HUES6 (cell line): Measurements from ENCODE around the gene DLST.

Source experiments
- H3K27ac ChIP-seq: 2 replicates; pipeline ENCODE4 v1.7.0; 2013; ENCODE audit warnings: low read depth, mild to moderate bottlenecking, low read length, inconsistent platforms
- H3K27me3 ChIP-seq: 2 replicates; pipeline ENCODE4 v1.6.1; 2013; ENCODE audit warnings: low read length; ENCODE audit not compliant: control insufficient read depth, insufficient read depth
- H3K36me3 ChIP-seq: 2 replicates; pipeline ENCODE4 v1.6.1; 2013; ENCODE audit warnings: low read length; ENCODE audit not compliant: control insufficient read depth, insufficient read depth
- H3K4me1 ChIP-seq: 2 replicates; pipeline ENCODE4 v1.6.1; 2013; ENCODE audit warnings: low read length; ENCODE audit not compliant: control insufficient read depth, insufficient read depth
- H3K4me3 ChIP-seq: 2 replicates; pipeline ENCODE4 v1.5.1; 2013; ENCODE audit warnings: low read depth, low read length
- H3K9ac ChIP-seq: one replicate; pipeline ENCODE4 v1.6.1; 2013; ENCODE audit warnings: mild to moderate bottlenecking, low read length
- H3K9me3 ChIP-seq: 2 replicates; pipeline ENCODE4 v1.6.1; 2013; ENCODE audit warnings: low read depth, low read length; ENCODE audit not compliant: control insufficient read depth, insufficient read depth

Gene DLST

DNA sequence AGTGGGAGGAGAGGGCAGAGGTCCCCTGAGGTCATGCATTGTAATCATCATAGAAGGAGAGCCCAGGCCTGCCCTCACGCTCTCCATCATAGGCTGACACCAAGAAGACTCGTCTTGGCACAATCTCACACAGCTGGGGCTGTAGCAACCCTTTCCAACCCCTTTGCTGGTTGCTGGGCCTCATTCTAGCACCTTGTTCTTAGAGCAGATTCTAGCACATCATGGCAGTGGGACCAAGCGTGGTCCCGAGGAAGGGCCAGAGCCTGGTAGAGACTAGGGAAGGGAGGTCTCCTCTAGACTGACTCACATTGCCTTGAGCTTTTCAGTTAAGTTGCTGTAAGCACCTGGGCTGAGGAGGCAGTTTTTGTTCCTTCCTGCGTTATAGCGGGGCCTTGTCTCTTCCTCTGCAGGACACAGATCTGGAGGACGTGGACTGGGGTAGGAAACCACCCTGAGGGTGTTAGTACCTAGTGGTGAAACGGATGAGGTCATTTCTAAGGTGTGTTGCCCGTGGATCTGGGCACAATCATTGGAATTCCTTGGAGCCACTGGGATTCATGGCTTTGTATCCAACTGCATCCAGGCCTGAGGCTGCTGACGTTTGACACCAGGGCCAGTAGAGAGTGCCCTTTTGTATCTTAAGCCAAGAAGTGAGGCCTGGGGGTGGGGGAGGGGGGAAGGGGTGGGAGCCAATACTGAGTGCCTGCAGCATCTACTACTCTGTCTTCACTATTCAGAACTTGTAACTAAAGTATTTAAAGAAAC, 21.4 kb downstream of the DLST start:
- Histone ChIP-seq H3K9ac (no peak overlapping the region), H3K4me3 (no peak overlapping the region), H3K9me3 (no peaks in the 10 kb centered on the region), H3K27me3 (no peaks in the 10 kb centered on the region), H3K4me1 (no peaks in the 10 kb centered on the region), H3K27ac (no peak overlapping the region), H3K36me3 (peaks cover 88% of the 10 kb centered on the region)

GRCh38 chr14:74904635-74905503, 23.2 kb downstream of the DLST start:
- Histone ChIP-seq H3K4me1 (no peaks in the 10 kb centered on the region), H3K4me3 (no peak overlapping the region), H3K9ac (no peak overlapping the region), H3K27me3 (no peaks in the 10 kb centered on the region), H3K27ac (no peak overlapping the region), H3K9me3 (no peaks in the 10 kb centered on the region), H3K36me3 (peaks cover 70% of the 10 kb centered on the region)

DNA sequence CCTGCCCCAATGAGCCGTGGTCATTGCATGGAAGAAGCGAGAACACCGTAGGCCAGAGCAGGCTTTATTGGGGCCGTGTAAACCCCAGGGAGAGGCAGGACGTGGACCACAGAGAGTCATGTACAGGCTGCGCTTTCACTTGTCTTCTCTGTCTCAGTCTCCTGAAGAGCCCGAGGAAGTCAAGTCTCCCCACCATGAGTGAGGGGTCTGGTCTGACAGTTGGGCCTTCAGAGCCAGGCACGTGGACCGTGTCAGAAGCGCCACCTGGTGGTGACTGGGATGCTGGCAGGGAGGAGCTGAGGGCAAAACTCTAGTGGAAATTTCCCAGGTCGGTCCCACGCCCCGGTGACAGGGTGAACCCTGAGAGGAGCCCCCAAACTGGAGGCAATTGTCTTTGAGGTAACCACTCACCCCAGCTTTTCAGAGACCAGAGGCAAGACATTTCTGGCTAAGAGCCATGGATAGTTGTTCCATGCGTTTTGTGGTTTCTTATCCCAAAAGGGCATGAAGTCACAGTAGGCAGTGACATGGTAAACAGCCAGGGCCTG, 24.0 kb downstream of the DLST start:
- Histone ChIP-seq H3K4me3 (no peak overlapping the region), H3K9ac (no peak overlapping the region), H3K27ac (no peak overlapping the region), H3K27me3 (no peaks in the 10 kb centered on the region), H3K36me3 (peaks cover 62% of the 10 kb centered on the region), H3K9me3 (no peaks in the 10 kb centered on the region), H3K4me1 (no peaks in the 10 kb centered on the region)

DNA sequence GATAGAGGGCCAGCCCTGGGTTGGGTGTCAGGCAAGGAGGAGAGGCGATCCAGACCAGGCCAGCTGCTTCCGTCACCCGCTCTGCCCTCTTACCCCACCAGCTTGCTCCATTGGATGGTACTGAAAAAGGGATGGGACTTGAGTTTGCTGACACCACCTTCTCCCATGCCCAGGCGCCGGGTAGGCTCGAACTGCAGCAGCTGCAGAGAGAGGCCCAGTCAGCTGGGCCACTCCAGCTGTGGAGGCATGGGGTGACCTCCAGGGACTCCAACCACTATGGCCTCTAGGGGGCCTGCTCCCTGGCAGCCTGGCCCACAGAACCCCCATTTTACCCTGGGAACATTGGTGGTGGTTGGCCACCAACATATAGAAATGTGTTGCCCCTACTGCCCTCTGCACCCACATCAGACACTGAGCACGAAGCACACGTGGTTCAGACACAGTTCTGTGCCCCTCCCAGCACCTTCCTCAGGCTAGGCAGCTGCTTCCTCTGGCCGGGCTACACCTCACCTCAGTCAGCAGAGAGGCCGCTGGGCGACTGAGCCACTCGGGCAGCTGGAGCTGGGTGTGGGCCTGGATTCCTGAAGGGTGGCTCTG, 25.3 kb downstream of the DLST start:
- H3K27me3 ChIP-seq = no peaks in the 10 kb centered on the region
- H3K9ac ChIP-seq = no peak overlapping the region
- peaks cover 49% of the 10 kb centered on the region for H3K36me3 ChIP-seq
- no peak overlapping the region for H3K27ac ChIP-seq
- no peak overlapping the region for H3K4me3 ChIP-seq
- H3K9me3 ChIP-seq = no peaks in the 10 kb centered on the region
- H3K4me1 ChIP-seq = no peaks in the 10 kb centered on the region

DNA sequence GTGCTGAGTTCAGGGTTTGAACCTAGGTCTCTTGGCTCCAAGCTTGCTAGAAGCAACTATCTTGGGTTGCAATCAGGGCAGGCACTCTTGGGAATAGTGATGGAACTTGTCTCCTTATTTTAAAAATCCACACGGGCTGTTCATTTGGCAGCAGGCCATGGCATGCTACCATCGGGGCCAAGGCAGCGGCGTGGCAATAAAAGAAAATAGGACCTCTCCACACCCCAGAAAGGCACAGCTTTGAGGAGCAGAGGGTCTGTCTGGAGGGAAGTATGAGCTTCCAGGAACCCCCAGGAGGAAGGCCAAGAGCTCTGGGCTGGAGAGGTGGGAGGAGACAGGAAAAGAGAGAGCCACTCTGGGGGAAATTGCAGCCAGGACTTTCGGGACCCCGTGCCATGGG, 26.0 kb downstream of the DLST start:
- Histone ChIP-seq H3K4me1 (no peaks in the 10 kb centered on the region), H3K4me3 (no peak overlapping the region), H3K27me3 (no peaks in the 10 kb centered on the region), H3K36me3 (peaks cover 42% of the 10 kb centered on the region), H3K9me3 (no peaks in the 10 kb centered on the region), H3K9ac (no peak overlapping the region), H3K27ac (no peak overlapping the region)

GRCh38 chr14:74908861-74909341, 27.2 kb downstream of the DLST start:
- no peak overlapping the region for H3K27ac ChIP-seq
- no peaks in the 10 kb centered on the region for H3K9me3 ChIP-seq
- no peak overlapping the region for H3K9ac ChIP-seq
- peaks cover 32% of the 10 kb centered on the region for H3K36me3 ChIP-seq
- H3K4me1 ChIP-seq = no peaks in the 10 kb centered on the region
- no peaks in the 10 kb centered on the region for H3K27me3 ChIP-seq
- H3K4me3 ChIP-seq = no peak overlapping the region

DNA sequence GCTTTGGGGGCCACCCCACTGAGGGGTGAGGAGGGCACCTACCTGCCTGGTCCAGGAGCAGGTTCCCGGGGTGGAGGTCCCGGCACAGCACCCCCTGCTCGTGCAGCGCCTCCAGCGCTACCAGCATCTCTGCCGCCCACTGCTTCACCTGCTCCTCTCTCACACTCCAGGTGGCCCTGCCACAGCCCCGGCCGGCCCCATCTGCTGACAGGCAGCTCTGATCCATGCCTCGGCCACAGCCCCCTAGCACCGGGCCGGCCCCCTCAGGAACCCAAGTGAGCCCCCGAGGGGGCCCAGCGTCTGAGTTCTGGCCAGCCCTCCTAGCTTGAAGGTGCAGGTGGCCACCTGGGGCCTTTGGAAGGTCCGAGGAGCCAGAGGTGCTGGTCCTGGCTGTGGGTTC, 27.8 kb downstream of the DLST start:
- Histone ChIP-seq H3K9ac (no peak overlapping the region), H3K4me1 (no peaks in the 10 kb centered on the region), H3K9me3 (no peaks in the 10 kb centered on the region), H3K4me3 (no peak overlapping the region), H3K27me3 (no peaks in the 10 kb centered on the region), H3K36me3 (peaks cover 26% of the 10 kb centered on the region), H3K27ac (no peak overlapping the region)

DNA sequence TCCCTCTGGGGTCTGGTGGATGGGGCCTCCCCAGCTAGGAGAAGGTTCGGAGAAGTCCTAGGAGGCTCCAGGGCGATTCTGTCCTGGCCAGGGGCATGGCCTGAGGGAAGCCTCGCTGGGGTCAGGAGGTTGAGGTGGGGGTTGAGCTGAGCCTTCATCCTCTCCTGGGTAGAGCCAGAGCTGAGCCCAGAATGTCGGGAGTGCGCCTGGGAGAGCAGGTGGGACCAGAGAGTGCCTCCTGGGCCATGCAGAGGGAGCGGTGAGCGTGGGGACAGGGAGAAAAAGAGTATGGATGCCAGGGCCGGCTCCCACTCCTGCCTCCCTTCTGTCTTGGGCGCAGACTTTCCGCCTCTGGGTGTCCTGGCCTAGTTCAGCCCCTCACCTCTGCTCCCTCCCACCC, 28.2 kb downstream of the DLST start:
- no peaks in the 10 kb centered on the region for H3K9me3 ChIP-seq
- no peaks in the 10 kb centered on the region for H3K4me1 ChIP-seq
- no peaks in the 10 kb centered on the region for H3K27me3 ChIP-seq
- H3K9ac ChIP-seq = no peak overlapping the region
- H3K36me3 ChIP-seq = peaks cover 22% of the 10 kb centered on the region
- no peak overlapping the region for H3K4me3 ChIP-seq
- H3K27ac ChIP-seq = no peak overlapping the region

DNA sequence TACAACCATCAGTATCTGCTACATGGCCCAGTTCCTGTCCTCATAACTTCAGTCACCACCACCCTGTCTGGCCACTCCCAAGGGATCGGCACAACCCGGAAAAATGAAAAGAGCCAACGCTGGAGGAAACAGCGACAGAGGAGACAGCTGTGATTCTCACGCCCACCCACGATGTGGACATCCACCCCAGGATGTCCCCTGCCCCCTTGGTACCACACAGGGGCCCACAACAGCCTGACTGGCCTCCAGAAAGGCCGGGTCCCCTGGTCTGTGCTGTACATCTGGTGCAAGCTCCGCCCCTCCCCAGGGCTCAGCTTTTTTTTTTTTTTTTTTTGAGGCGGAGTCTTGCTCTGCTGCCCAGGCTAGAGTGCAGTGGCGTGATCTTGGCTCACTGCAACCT, 28.8 kb downstream of the DLST start:
- no peaks in the 10 kb centered on the region for H3K9me3 ChIP-seq
- no peaks in the 10 kb centered on the region for H3K4me1 ChIP-seq
- no peak overlapping the region for H3K4me3 ChIP-seq
- no peak overlapping the region for H3K9ac ChIP-seq
- peaks cover 16% of the 10 kb centered on the region for H3K36me3 ChIP-seq
- H3K27ac ChIP-seq = no peak overlapping the region
- no peaks in the 10 kb centered on the region for H3K27me3 ChIP-seq

GRCh38 chr14:74911221-74911620, 29.5 kb downstream of the DLST start:
- no peak overlapping the region for H3K9ac ChIP-seq
- no peak overlapping the region for H3K4me3 ChIP-seq
- no peaks in the 10 kb centered on the region for H3K9me3 ChIP-seq
- H3K27ac ChIP-seq = no peak overlapping the region
- H3K4me1 ChIP-seq = no peaks in the 10 kb centered on the region
- no peaks in the 10 kb centered on the region for H3K27me3 ChIP-seq
- H3K36me3 ChIP-seq = peaks cover 12% of the 10 kb centered on the region

DNA sequence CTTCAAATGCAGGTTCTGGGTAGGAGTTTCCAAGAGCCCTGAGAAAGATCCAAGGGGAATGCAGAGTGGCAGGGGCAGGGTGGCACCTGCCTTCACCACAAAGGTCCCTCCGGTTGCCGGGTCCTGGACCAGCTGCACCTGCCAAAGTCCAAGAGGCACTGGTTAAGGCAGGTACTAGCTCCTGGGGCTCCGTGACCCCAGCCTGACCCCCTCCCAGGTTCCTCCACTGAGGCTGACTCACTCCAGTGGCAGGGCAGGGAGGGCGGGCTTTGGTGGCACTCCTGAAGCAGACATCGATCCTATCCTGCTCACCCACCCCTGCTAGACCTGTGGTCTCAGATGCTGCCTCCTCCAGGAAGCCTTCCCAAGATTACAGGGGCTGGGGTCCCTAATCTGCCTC, 30.0 kb downstream of the DLST start:
- no peak overlapping the region for H3K4me3 ChIP-seq
- no peaks in the 10 kb centered on the region for H3K9me3 ChIP-seq
- H3K27me3 ChIP-seq = no peaks in the 10 kb centered on the region
- no peak overlapping the region for H3K27ac ChIP-seq
- no peaks in the 10 kb centered on the region for H3K4me1 ChIP-seq
- H3K36me3 ChIP-seq = peaks cover 8% of the 10 kb centered on the region
- no peak overlapping the region for H3K9ac ChIP-seq
